Measurements from ENCODE around the gene NWD2.
"Not testable (repeated sequence)": the region's sequence is repeated elsewhere in the genome, so short reads cannot be mapped to it uniquely, and the experiment has no call there.

The NWD2 gene

DNA sequence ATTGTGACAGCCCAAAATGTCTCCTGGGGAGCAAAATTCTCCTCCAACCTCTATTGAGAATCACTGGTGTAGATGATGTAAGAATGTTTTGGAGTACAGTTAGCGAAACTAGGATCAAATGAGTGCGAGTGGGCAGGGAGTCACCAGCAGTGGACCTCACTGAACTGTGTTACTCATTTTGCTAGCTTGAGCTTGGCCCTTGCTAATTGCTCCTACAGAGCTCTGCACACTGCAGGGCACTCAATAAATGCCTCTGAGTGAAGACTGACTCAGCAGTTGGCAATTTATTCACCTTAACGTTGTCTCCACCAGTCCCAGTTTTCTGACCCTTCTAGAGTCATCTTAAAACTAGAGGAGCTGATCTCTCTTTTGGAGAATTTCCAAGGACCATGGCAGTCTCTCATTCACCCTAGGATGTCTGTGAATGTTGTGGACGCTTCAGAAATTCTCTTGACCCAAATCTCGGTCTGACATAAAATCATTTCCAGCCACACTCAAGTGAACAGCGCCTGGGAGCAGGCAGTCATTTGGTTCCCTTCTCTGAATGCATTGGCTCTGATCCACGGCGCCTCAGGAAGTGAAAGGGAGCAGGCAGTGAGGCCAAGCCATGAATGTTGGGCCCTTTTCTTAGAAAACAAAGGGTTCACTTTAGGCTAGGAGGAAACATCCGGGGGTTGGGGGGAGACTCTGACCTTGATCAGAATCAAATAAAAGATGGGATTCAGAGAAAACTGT, 148.1 kb downstream of the NWD2 start:
- TF ChIP-seq CTCF (conservative IDR thresholded peaks at IDR 0.05), result no peak
- H3K27ac ChIP-seq, result no peak overlapping the region

- no peak for TF ChIP-seq CTCF (conservative IDR thresholded peaks at IDR 0.05)
- no peak overlapping the region for H3K27ac ChIP-seq
Observed at GRCh38 chr4:37393321-37393720, 148.8 kb downstream of the NWD2 start.

DNA sequence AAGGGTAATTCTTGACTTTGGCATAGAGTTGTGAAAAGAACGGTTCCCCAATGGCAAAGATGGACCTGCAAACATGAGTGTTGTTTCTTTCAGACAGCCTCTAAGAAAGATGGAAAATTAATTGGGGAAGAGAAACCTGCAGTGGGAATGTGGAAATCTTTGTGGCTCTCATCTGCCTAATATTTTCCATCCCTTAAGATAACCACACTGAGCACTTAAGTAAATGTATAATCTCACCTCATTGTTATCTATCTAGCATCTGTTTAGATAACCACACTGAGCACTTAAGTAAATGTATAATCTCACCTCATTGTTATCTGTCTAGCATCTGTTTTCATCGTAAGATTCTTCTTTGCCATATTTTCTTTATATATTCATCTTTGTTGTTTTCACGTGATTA, 149.3 kb downstream of the NWD2 start:
- H3K27ac ChIP-seq, result no peak overlapping the region
- no peak for TF ChIP-seq CTCF (conservative IDR thresholded peaks at IDR 0.05)

- TF ChIP-seq CTCF (conservative IDR thresholded peaks at IDR 0.05), result no peak
Observed at GRCh38 chr4:37397505-37397904, 153.0 kb downstream of the NWD2 start.

GRCh38 chr4:37400241-37400881, 155.8 kb downstream of the NWD2 start:
- no peak overlapping the region for H3K27ac ChIP-seq
- TF ChIP-seq CTCF (conservative IDR thresholded peaks at IDR 0.05), result no peak

More at GRCh38 chr4:37397505-37397904, 153.0 kb downstream of the NWD2 start:
- H3K27ac ChIP-seq, result no peak overlapping the region

DNA sequence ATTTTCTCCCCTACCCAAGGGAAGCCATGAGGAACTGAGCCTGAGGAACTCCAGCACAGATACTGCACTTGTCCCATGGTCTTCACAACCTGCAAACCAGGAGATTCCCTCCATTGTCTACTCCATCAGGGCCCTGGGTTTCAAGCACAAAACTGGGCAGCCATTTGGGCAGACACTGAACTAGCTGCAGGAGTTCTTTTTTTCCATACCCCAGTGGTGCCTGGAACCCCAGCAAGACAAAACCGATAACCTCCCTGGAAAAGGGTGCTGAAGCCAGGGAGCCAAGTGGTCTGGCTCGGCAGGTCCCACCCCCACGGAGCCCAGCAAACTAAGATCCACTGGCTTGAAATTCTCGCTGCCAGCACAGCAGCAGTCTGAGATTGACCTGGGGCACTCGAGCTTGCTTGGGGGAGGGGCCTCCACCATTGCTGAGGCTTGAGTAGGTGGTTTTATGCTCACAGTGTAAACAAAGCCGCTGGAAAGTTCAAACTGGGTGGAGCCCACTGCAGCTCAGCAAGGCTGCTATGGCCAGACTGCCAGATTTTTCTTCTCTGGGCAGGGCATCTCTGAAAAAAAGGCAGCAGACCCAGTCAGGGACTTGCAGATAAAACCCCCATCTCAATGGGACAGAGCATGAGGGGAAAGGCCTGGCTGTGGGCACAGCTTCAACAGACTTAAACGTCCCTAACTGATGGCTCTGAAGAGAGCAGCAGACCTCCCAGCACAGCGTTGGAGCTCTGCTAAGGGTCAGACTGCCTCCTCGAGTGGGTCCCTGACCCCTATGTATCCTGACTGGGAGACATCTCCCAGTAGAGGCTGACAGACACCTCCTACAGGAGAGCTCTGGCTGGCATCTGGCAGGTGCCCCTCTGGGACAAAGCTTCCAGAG, 163.6 kb downstream of the NWD2 start:
- H3K27ac ChIP-seq, result not testable (repeated sequence)

- H3K27ac ChIP-seq, result not testable (repeated sequence)
Observed at GRCh38 chr4:37413612-37414011, 169.1 kb downstream of the NWD2 start.

DNA sequence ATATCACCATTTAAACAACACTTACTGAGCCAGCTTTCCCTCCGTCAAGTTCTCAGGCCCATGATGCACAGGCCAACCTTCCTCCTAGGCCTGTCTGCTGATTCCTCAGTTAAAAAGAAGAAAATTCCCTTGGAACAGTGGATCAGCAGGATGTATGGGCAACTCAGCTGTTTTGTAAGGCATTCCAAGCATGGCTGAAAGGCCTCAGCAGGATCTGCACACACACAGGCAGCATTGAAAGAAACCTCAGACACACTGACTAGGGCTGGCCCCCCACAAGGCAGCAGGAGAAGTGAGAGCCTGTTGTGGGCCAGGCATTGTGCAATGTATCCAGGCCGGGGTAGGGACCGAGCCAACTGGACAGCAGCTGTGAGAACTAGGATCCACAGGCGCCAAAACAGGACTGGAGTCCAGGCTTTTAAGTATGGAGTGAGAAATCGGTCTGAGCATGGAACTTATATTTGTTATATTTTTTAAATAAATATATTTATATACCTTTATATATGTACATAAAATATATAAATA, 171.4 kb downstream of the NWD2 start:
- H3K27ac ChIP-seq, result no peak overlapping the region
- TF ChIP-seq CTCF (conservative IDR thresholded peaks at IDR 0.05), result no peak

Measured in VCaP (cell line).